ENCODE measurements around the gene GRK3.

DNA sequence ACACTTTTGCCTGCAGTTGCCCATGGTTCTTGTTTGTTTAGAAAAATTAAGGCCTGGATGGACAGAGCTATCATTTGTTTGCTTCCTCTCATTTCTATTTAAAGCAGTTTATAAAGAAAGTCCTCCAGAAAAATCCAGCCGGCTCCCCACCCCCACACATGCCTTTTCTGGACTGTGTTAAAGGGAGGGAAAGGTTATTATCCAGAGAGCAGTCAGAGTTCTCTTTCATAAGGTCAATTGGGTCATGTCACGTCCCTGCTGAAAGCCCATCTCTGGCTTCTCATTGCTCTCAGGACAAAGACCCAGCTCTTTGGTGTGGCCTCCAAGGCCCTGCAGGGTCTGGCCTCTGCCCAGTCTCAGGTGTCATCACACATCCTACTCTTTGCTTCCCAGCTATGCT is 9.8 kb upstream of the GRK3 start:
- TF ChIP-seq CTCF (conservative IDR thresholded peaks at IDR 0.05 in 1 of 2, IDR thresholded peaks at IDR 0.05 in 1 of 2; ENCODE audit: extremely low read depth in 1 of 2, insufficient read depth in 1 of 2, low read depth in 1 of 2, low read length in 2 of 2) (no peak), EZH2 (IDR thresholded peaks at IDR 0.05; ENCODE audit: borderline replicate concordance, low read length) (no peak)

Measured in mammary epithelial cell (primary cell).